ENCODE measurements around the gene MRPL14. TPM values are rescaled to one million over a fixed set of nuclear protein-coding genes. Genes with fewer than 3 reads are reported as not detected.

Gene MRPL14
- 10 to 100 TPM; 37.6 to 47.2 TPM for total RNA-seq

- H3K4me3 Mint-ChIP-seq, result peak within 1 kb of the TSS; percentile 92
- DNase-seq, result peak; percentile 86
- peaks cover 60% of the 10 kb centered on the region for H3K4me1 Mint-ChIP-seq
- no peaks in the 10 kb centered on the region for H3K27me3 Mint-ChIP-seq
- peaks cover 26% of the 10 kb centered on the region for H3K36me3 Mint-ChIP-seq (ENCODE audit: low read depth)
- CTCF ChIA-PET, result interaction anchor here (0.8 kb wide), 1 partner anchor 94 kb away, joined by 3 read pairs; no protein-coding TSS in a partner anchor
- POLR2A ChIA-PET, result no interaction called here
- peak within 1 kb of the TSS; percentile 92 for H3K27ac Mint-ChIP-seq
- no peaks in the 10 kb centered on the region for H3K9me3 Mint-ChIP-seq
Observed at GRCh38 chr6:44127186-44128019, at the start of gene MRPL14, which contains the start of gene TMEM63B. Gene MRPL14 (minus strand): TSS chr6:44127452. CDS start chr6:44116611, 10,841 bp downstream. Gene TMEM63B (plus strand): TSS chr6:44127554. CDS start chr6:44134585, 7,031 bp downstream.

GRCh38 chr6:44176130-44176761, 49.0 kb upstream of the MRPL14 start:
- H3K27ac Mint-ChIP-seq, result no peak overlapping the region
- no peaks in the 10 kb centered on the region for H3K9me3 Mint-ChIP-seq
- H3K36me3 Mint-ChIP-seq (ENCODE audit: low read depth), result no peaks in the 10 kb centered on the region
- POLR2A ChIA-PET, result no interaction called here
- H3K27me3 Mint-ChIP-seq, result no peaks in the 10 kb centered on the region
- no peak for DNase-seq
- peaks cover 24% of the 10 kb centered on the region for H3K4me1 Mint-ChIP-seq
- CTCF ChIA-PET, result interaction anchor here (0.9 to 2.0 kb wide), 3 partner anchors 14 to 35 kb away, joined by 3 to 7 read pairs (median 3); no protein-coding TSS in a partner anchor
- no peak overlapping the region for H3K4me3 Mint-ChIP-seq

- POLR2A ChIA-PET, result interaction anchor here (0.6 kb wide), 2 partner anchors 29 to 79 kb away, joined by 3 read pairs; no protein-coding TSS in a partner anchor
Observed at GRCh38 chr6:44172731-44173500, 45.7 kb upstream of the MRPL14 start.

GRCh38 chr6:44171899-44172546, 44.8 kb upstream of the MRPL14 start:
- peak overlapping the region; percentile 93 for H3K27ac Mint-ChIP-seq
- CTCF ChIA-PET, result interaction anchor here (1.5 to 2.1 kb wide), 2 partner anchors 74 to 85 kb away, joined by 5 to 9 read pairs; no protein-coding TSS in a partner anchor
- H3K4me1 Mint-ChIP-seq, result peaks cover 31% of the 10 kb centered on the region
- no peaks in the 10 kb centered on the region for H3K36me3 Mint-ChIP-seq (ENCODE audit: low read depth)
- peak; percentile 34 for DNase-seq
- POLR2A ChIA-PET, result interaction anchor here (0.6 kb wide), 1 partner anchor 80 kb away, joined by 3 read pairs; no protein-coding TSS in a partner anchor
- H3K4me3 Mint-ChIP-seq, result peak overlapping the region; percentile 53
- H3K27me3 Mint-ChIP-seq, result no peaks in the 10 kb centered on the region
- no peaks in the 10 kb centered on the region for H3K9me3 Mint-ChIP-seq

More at GRCh38 chr6:44172731-44173500, 45.7 kb upstream of the MRPL14 start:
- Mint-ChIP-seq H3K4me3 (peak overlapping the region; percentile 53), H3K27me3 (no peaks in the 10 kb centered on the region), H3K9me3 (no peaks in the 10 kb centered on the region), H3K4me1 (peaks cover 34% of the 10 kb centered on the region), H3K27ac (peak overlapping the region; percentile 93), H3K36me3 (ENCODE audit: low read depth) (no peaks in the 10 kb centered on the region)
- peak; percentile 87 for DNase-seq
- CTCF ChIA-PET, result interaction anchor here (0.6 to 2.1 kb wide), 5 partner anchors 10 to 84 kb away, joined by 3 to 9 read pairs (median 3); no protein-coding TSS in a partner anchor

- Mint-ChIP-seq H3K27me3 (no peaks in the 10 kb centered on the region), H3K36me3 (ENCODE audit: low read depth) (no peaks in the 10 kb centered on the region), H3K9me3 (no peaks in the 10 kb centered on the region), H3K27ac (no peak overlapping the region), H3K4me1 (peaks cover 33% of the 10 kb centered on the region), H3K4me3 (no peak overlapping the region)
- CTCF ChIA-PET, result interaction anchor here (0.7 to 1.8 kb wide), 5 partner anchors 8 to 172 kb away, joined by 3 to 4 read pairs (median 3); partner anchors contain the start of gene CAPN11
- DNase-seq, result no peak
- POLR2A ChIA-PET, result no interaction called here
Observed at GRCh38 chr6:44169886-44170570, 42.8 kb upstream of the MRPL14 start.

GRCh38 chr6:44169154-44169553, 41.9 kb upstream of the MRPL14 start:
- no peaks in the 10 kb centered on the region for H3K36me3 Mint-ChIP-seq (ENCODE audit: low read depth)
- H3K9me3 Mint-ChIP-seq, result no peaks in the 10 kb centered on the region
- H3K27me3 Mint-ChIP-seq, result peaks cover 4% of the 10 kb centered on the region
- peaks cover 33% of the 10 kb centered on the region for H3K4me1 Mint-ChIP-seq
- ChIA-PET CTCF (interaction anchor here (0.7 to 1.8 kb wide), 5 partner anchors 9 to 172 kb away, joined by 3 to 4 read pairs (median 3); partner anchors contain the start of gene CAPN11), POLR2A (no interaction called here)
- no peak for DNase-seq
- no peak overlapping the region for H3K27ac Mint-ChIP-seq
- no peak overlapping the region for H3K4me3 Mint-ChIP-seq

GRCh38 chr6:44167567-44167966, 40.3 kb upstream of the MRPL14 start:
- POLR2A ChIA-PET, result interaction anchor here (0.6 kb wide), 1 partner anchor 313 kb away, joined by 5 read pairs; no protein-coding TSS in a partner anchor
- H3K36me3 Mint-ChIP-seq (ENCODE audit: low read depth), result no peaks in the 10 kb centered on the region
- H3K4me3 Mint-ChIP-seq, result no peak overlapping the region

GRCh38 chr6:44166591-44167184, 39.4 kb upstream of the MRPL14 start:
- ChIA-PET CTCF (no interaction called here), POLR2A (no interaction called here)
- no peaks in the 10 kb centered on the region for H3K9me3 Mint-ChIP-seq
- H3K27me3 Mint-ChIP-seq, result peaks cover 8% of the 10 kb centered on the region
- H3K27ac Mint-ChIP-seq, result no peak overlapping the region
- peaks cover 21% of the 10 kb centered on the region for H3K4me1 Mint-ChIP-seq
- no peak overlapping the region for H3K4me3 Mint-ChIP-seq
- DNase-seq, result no peak
- no peaks in the 10 kb centered on the region for H3K36me3 Mint-ChIP-seq (ENCODE audit: low read depth)

More at GRCh38 chr6:44167567-44167966, 40.3 kb upstream of the MRPL14 start:
- CTCF ChIA-PET, result interaction anchor here (1.0 kb wide), 1 partner anchor 16 kb away, joined by 3 read pairs; no protein-coding TSS in a partner anchor
- Mint-ChIP-seq H3K9me3 (no peaks in the 10 kb centered on the region), H3K27me3 (peaks cover 8% of the 10 kb centered on the region), H3K4me1 (peaks cover 30% of the 10 kb centered on the region), H3K27ac (no peak overlapping the region)
- no peak for DNase-seq

GRCh38 chr6:44166116-44166515, 38.9 kb upstream of the MRPL14 start:
- ChIA-PET CTCF (no interaction called here), POLR2A (no interaction called here)
- no peaks in the 10 kb centered on the region for H3K9me3 Mint-ChIP-seq
- H3K27me3 Mint-ChIP-seq, result peaks cover 8% of the 10 kb centered on the region
- no peaks in the 10 kb centered on the region for H3K36me3 Mint-ChIP-seq (ENCODE audit: low read depth)
- no peak overlapping the region for H3K27ac Mint-ChIP-seq
- no peak for DNase-seq
- H3K4me3 Mint-ChIP-seq, result no peak overlapping the region
- peaks cover 17% of the 10 kb centered on the region for H3K4me1 Mint-ChIP-seq

GRCh38 chr6:44162876-44163625, 35.8 kb upstream of the MRPL14 start:
- CTCF ChIA-PET, result interaction anchor here (0.6 to 1.6 kb wide), 7 partner anchors 10 to 492 kb away, joined by 3 to 4 read pairs (median 3); no protein-coding TSS in a partner anchor
- peaks cover 15% of the 10 kb centered on the region for H3K4me1 Mint-ChIP-seq
- peaks cover 8% of the 10 kb centered on the region for H3K27me3 Mint-ChIP-seq
- H3K27ac Mint-ChIP-seq, result no peak overlapping the region
- no peaks in the 10 kb centered on the region for H3K36me3 Mint-ChIP-seq (ENCODE audit: low read depth)
- no peak for DNase-seq
- no peak overlapping the region for H3K4me3 Mint-ChIP-seq
- POLR2A ChIA-PET, result no interaction called here
- no peaks in the 10 kb centered on the region for H3K9me3 Mint-ChIP-seq
